OCI-LY7 (cell line): ENCODE results near the gene MVB12B. TPM values are rescaled to one million over a fixed set of nuclear protein-coding genes. Genes with fewer than 3 reads are reported as not detected.

Source experiments
- BruUV-seq: library from RNA; stranded (reverse); fragments of 400-500 nt; replicated peaks from 2 replicates; lab custom pipeline; 2021; lab: Mats Ljungman, UMichigan
- CTCF ChIA-PET: fragments of 300-600 bp; sonication (Branson Sonifier 250); formaldehyde crosslinking; loops from one replicate; lab custom pipeline; 2022; ENCODE audit warnings: antibody characterized with exemption; ENCODE audit not compliant: unreplicated experiment; lab: Charles Lee
- POLR2A ChIA-PET: fragments of 300-600 bp; sonication (Branson Sonifier 250); formaldehyde crosslinking; loops from one replicate; lab custom pipeline; 2022; ENCODE audit warnings: antibody characterized with exemption; lab: Charles Lee
- DNase-seq: peaks from one replicate; pipeline ENCODE4 v3.0.0-alpha.2; 2015; ENCODE audit warnings: low spot score
- H2AFZ ChIP-seq: fragments of 200-600 bp; sonication (generic), shearing (Covaris generic); 2 replicates; pipeline ENCODE4 v1.6.1; 2014; ENCODE audit warnings: mild to moderate bottlenecking, antibody characterized with exemption, low read length, moderate library complexity
- H3K27ac ChIP-seq: fragments of 200-600 bp; sonication (generic); 2 replicates; pipeline ENCODE4 v1.5.1; 2014; ENCODE audit warnings: mixed run types, low read depth, mild to moderate bottlenecking, moderate library complexity, low read length, inconsistent platforms; ENCODE audit not compliant: poor library complexity, severe bottlenecking
- H3K36me3 ChIP-seq: fragments of 200-600 bp; sonication (generic); 2 replicates; pipeline ENCODE4 v1.6.1; 2014; ENCODE audit warnings: mild to moderate bottlenecking, antibody characterized with exemption, low read length, moderate library complexity, mixed read lengths; ENCODE audit not compliant: insufficient read depth
- H3K4me1 ChIP-seq: fragments of 200-600 bp; sonication (generic); 2 replicates; pipeline ENCODE4 v1.5.1; 2014; ENCODE audit warnings: mild to moderate bottlenecking, low read length; ENCODE audit not compliant: insufficient read depth, poor library complexity, severe bottlenecking
- H3K4me2 ChIP-seq: fragments of 200-600 bp; sonication (generic); 2 replicates; pipeline ENCODE4 v1.6.1; 2014; ENCODE audit warnings: mild to moderate bottlenecking, low read length
- H3K4me3 ChIP-seq: fragments of 200-600 bp; sonication (generic); 2 replicates; pipeline ENCODE4 v1.5.1; 2014; ENCODE audit warnings: mild to moderate bottlenecking, low read depth, low read length; ENCODE audit not compliant: poor library complexity, severe bottlenecking
- H3K79me2 ChIP-seq: fragments of 200-600 bp; sonication (generic); 2 replicates; pipeline ENCODE4 v1.6.1; 2016; ENCODE audit warnings: low read depth, mild to moderate bottlenecking, low read length, moderate library complexity, mixed read lengths; ENCODE audit not compliant: insufficient read depth
- H3K9me2 ChIP-seq: fragments of 200-600 bp; sonication (generic); 2 replicates; pipeline ENCODE4 v1.6.1; 2016; ENCODE audit warnings: mild to moderate bottlenecking, low read length, mixed read lengths; ENCODE audit not compliant: insufficient read depth
- H3K9me3 ChIP-seq: fragments of 200-600 bp; sonication (generic); 2 replicates; pipeline ENCODE4 v1.6.1; 2014; ENCODE audit warnings: mild to moderate bottlenecking, mixed run types, low read length, mixed read lengths
- H4K20me1 ChIP-seq: fragments of 200-600 bp; sonication (generic); 2 replicates; pipeline ENCODE4 v1.6.1; 2014; ENCODE audit warnings: mild to moderate bottlenecking, antibody characterized with exemption, low read length, moderate library complexity, mixed read lengths; ENCODE audit not compliant: insufficient read depth
- EZH2phosphoT487 ChIP-seq: fragments of 200-600 bp; sonication (generic); IDR thresholded peaks from 2 replicates; pipeline ENCODE4 v1.6.1; 2018; ENCODE audit warnings: low read depth, borderline replicate concordance, mild to moderate bottlenecking, mixed run types, antibody characterized with exemption, low read length, moderate library complexity, mixed read lengths
- intact Hi-C: fragments of 100-400 bp; cut with micrococcal nuclease; formaldehyde crosslinking; loops from one replicate; pipeline ENCODE4 v1.10.0; 2022; ENCODE audit not compliant: unreplicated experiment
- total RNA-seq, 2 experiments: library from RNA; depleted of rRNA in 1 of 2; stranded (reverse); fragments of >200 nt in 1 of 2; shearing (Covaris generic) in 1 of 2; gene quantifications; 2 replicates each; pipeline ENCODE4 v1.2.3, GENCODE V29; 2014 to 2022
- TF ChIP-seq, protein P1 (sequence below): fragments of 200-600 bp; sonication (generic); conservative IDR thresholded peaks from 2 replicates; pipeline ENCODE4 v1.5.1; 2014; ENCODE audit warnings: mild to moderate bottlenecking, antibody characterized with exemption, low read length, moderate library complexity, mixed read lengths

MVB12B gene
- total RNA-seq, 2 experiments from 2014 or later: 1.3 TPM; not detected in 1

DNA sequence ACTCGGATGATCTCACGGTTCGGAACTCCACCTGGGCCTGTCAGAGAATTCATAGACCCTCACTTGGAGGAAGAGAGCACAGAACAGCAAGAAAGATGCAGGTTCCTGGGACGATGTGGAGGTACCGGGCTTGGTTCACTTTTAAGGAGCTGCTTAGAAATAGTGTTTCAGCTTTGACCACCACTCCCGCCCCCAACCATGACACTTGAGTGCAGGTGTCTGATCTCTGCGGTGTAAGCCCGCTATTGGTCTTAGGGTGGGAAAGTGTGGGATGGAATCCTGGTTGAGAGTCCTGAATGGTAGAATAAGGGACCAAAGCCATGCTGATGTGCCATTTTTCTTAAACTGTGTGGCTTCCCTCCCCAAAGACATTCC lies 189.9 kb downstream of the MVB12B start:
- H3K4me3 ChIP-seq: peak overlapping the region; percentile 56
- peak overlapping the region; percentile 53; the same call in 1 of the 2 replicates for H2AFZ ChIP-seq
- CTCF ChIA-PET: no interaction called here
- H3K79me2 ChIP-seq: no peaks in the 10 kb centered on the region
- no peaks in the 10 kb centered on the region for H3K9me3 ChIP-seq
- POLR2A ChIA-PET: interaction anchor here (2.6 kb wide), 1 partner anchor 16 kb away, joined by 17 read pairs; no protein-coding TSS in a partner anchor
- intact Hi-C loops: no loop called here
- no peaks in the 10 kb centered on the region for H3K9me2 ChIP-seq
- no peaks in the 10 kb centered on the region for H3K36me3 ChIP-seq
- peak overlapping the region; percentile 73 for H3K4me2 ChIP-seq
- no TSS peak for BruUV-seq
- H3K4me1 ChIP-seq: peaks cover 22% of the 10 kb centered on the region
- H3K27ac ChIP-seq: no peak overlapping the region
- no peak for DNase-seq
- no peaks in the 10 kb centered on the region for H4K20me1 ChIP-seq
- no peak for TF ChIP-seq EZH2phosphoT487
- TF ChIP-seq, protein P1, sequence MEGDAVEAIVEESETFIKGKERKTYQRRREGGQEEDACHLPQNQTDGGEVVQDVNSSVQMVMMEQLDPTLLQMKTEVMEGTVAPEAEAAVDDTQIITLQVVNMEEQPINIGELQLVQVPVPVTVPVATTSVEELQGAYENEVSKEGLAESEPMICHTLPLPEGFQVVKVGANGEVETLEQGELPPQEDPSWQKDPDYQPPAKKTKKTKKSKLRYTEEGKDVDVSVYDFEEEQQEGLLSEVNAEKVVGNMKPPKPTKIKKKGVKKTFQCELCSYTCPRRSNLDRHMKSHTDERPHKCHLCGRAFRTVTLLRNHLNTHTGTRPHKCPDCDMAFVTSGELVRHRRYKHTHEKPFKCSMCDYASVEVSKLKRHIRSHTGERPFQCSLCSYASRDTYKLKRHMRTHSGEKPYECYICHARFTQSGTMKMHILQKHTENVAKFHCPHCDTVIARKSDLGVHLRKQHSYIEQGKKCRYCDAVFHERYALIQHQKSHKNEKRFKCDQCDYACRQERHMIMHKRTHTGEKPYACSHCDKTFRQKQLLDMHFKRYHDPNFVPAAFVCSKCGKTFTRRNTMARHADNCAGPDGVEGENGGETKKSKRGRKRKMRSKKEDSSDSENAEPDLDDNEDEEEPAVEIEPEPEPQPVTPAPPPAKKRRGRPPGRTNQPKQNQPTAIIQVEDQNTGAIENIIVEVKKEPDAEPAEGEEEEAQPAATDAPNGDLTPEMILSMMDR: no peak

DNA sequence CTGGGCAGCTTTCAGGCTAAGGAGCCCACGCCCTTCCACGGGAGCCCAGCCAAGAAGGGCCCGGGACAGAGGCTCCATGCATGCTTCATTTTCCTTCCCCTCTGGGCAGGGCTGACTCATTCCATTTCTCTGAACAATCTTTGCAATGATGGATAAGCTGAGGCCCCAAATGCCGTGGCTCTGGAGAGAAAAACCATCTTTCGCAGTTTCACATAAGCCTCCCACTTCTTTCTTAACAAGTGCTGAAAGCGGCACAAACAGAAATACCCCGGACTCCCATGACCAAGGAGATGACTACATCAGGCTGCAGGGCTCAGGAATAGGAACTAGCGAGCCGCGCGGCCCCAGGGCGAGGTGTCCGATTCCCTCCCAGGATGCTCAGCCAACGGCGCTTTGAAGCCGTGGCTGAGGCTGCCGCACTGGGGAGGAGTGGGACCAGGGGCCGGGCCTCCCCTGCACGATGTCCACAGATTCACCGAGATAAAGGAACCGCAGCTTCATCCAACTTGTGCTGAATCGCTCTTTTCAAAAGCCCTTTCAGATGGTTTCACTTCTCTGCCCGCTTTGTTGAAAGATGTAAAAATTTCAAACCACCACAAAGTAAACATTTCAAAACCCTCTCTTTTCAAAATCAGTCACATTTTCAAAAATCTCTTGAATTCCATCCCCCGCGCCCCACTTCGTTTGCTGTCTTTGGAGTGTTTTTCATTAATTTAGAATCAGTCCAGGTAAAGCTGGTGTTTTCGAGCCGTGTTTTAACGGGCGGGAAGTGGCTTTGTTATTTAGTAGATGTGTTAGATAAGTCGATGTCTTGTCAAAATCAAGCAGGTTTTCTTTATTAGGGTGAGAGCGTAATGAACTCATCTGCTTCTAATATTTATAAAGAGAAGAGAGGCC lies 190.6 kb downstream of the MVB12B start:
- DNase-seq: peak; percentile 24
- Histone ChIP-seq H3K9me3 (no peaks in the 10 kb centered on the region), H4K20me1 (no peaks in the 10 kb centered on the region), H3K4me3 (peak overlapping the region; percentile 56), H3K79me2 (no peaks in the 10 kb centered on the region), H2AFZ (peak overlapping the region; percentile 53), H3K27ac (no peak overlapping the region), H3K4me2 (peak overlapping the region; percentile 73), H3K36me3 (no peaks in the 10 kb centered on the region), H3K4me1 (peaks cover 22% of the 10 kb centered on the region), H3K9me2 (no peaks in the 10 kb centered on the region)
- TF ChIP-seq EZH2phosphoT487: peak; percentile 81; the same call in 1 of the 2 replicates
- TF ChIP-seq, protein P1: no peak
- ChIA-PET CTCF (no interaction called here), POLR2A (interaction anchor here (0.6 to 2.6 kb wide), 2 partner anchors 15 to 1478 kb away, joined by 3 to 17 read pairs; no protein-coding TSS in a partner anchor)
- BruUV-seq: no TSS peak
- intact Hi-C loops: no loop called here
